Measurements from ENCODE around the gene TMCC3. TPM values are rescaled to one million over a fixed set of nuclear protein-coding genes. Genes with fewer than 3 reads are reported as not detected.

TMCC3 gene
- total and polyA plus RNA-seq, 2 experiments from 2014 or later: 1.4 to 3.6 TPM

DNA sequence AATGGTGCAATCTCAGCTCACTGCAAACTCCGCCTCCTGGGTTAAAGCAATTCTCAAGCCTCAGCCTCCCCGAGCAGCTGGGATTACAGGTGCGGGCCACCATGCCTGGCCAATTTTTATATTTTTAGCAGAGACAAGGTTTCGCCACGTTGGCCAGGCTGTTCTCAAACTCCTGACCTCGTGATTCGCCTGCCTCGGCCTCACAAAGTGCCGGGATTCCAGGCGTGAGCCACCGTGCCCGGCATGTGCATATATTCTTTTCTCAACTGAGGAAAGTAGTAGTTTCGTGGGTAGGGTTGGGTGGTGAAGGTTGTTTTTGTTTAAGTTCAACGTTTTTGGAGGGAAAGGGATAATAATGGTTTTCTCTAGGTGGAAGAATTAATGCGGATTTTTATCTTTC lies 96.5 kb downstream of the TMCC3 start (continued):
- TF ChIP-seq, protein P1, sequence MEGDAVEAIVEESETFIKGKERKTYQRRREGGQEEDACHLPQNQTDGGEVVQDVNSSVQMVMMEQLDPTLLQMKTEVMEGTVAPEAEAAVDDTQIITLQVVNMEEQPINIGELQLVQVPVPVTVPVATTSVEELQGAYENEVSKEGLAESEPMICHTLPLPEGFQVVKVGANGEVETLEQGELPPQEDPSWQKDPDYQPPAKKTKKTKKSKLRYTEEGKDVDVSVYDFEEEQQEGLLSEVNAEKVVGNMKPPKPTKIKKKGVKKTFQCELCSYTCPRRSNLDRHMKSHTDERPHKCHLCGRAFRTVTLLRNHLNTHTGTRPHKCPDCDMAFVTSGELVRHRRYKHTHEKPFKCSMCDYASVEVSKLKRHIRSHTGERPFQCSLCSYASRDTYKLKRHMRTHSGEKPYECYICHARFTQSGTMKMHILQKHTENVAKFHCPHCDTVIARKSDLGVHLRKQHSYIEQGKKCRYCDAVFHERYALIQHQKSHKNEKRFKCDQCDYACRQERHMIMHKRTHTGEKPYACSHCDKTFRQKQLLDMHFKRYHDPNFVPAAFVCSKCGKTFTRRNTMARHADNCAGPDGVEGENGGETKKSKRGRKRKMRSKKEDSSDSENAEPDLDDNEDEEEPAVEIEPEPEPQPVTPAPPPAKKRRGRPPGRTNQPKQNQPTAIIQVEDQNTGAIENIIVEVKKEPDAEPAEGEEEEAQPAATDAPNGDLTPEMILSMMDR (conservative IDR thresholded peaks at IDR 0.05; ENCODE audit: low read depth in 2 of 2): no peak
- TF ChIP-seq, protein P2, sequence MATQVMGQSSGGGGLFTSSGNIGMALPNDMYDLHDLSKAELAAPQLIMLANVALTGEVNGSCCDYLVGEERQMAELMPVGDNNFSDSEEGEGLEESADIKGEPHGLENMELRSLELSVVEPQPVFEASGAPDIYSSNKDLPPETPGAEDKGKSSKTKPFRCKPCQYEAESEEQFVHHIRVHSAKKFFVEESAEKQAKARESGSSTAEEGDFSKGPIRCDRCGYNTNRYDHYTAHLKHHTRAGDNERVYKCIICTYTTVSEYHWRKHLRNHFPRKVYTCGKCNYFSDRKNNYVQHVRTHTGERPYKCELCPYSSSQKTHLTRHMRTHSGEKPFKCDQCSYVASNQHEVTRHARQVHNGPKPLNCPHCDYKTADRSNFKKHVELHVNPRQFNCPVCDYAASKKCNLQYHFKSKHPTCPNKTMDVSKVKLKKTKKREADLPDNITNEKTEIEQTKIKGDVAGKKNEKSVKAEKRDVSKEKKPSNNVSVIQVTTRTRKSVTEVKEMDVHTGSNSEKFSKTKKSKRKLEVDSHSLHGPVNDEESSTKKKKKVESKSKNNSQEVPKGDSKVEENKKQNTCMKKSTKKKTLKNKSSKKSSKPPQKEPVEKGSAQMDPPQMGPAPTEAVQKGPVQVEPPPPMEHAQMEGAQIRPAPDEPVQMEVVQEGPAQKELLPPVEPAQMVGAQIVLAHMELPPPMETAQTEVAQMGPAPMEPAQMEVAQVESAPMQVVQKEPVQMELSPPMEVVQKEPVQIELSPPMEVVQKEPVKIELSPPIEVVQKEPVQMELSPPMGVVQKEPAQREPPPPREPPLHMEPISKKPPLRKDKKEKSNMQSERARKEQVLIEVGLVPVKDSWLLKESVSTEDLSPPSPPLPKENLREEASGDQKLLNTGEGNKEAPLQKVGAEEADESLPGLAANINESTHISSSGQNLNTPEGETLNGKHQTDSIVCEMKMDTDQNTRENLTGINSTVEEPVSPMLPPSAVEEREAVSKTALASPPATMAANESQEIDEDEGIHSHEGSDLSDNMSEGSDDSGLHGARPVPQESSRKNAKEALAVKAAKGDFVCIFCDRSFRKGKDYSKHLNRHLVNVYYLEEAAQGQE (IDR thresholded peaks at IDR 0.05; ENCODE audit: unreplicated experiment): no peak
- TF ChIP-seq EZH2phosphoT487 (IDR thresholded peaks at IDR 0.05; ENCODE audit: unreplicated experiment) (no peak), ZNF331 (CRISPR knock-in tag; IDR thresholded peaks at IDR 0.05; ENCODE audit: low read depth) (no peak)

DNA sequence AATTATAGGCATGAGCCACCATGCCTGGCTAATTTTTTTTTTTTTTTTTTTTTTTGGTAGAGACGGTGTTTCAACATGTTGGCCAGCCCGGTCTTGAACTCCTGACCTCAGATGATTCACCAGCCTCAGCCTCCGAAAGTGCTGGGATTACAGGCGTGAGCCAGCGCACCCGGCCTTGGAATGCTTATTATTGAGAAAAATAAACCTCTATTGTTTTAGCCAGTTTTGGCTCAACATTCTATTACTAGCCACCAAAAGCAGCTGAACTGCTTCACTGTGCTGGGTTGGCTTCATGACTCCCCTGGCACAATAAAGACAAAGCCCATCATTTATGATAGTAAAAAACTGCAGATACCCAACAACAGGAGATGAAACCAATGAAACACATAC lies 97.2 kb downstream of the TMCC3 start:
- TF ChIP-seq EZH2phosphoT487 (IDR thresholded peaks at IDR 0.05; ENCODE audit: unreplicated experiment) (no peak), EZH2 (IDR thresholded peaks at IDR 0.05; ENCODE audit: low read depth, unreplicated experiment) (no peak)
- Histone ChIP-seq H2AFZ (no peak overlapping the region), H3F3A (replicated peaks; ENCODE audit: low read depth) (no peaks in the 10 kb centered on the region), H3K36me3 (ENCODE audit: insufficient read depth) (no peaks in the 10 kb centered on the region), H3K4me3 (no peak overlapping the region), H3K27ac (ENCODE audit: low read depth) (no peak overlapping the region), H4K20me1 (replicated peaks; ENCODE audit: insufficient read depth) (no peaks in the 10 kb centered on the region), H3K4me2 (no peak overlapping the region), H3K79me2 (replicated peaks; ENCODE audit: insufficient read depth) (no peaks in the 10 kb centered on the region), H3K4me1 (ENCODE audit: insufficient read depth) (no peaks in the 10 kb centered on the region), H3K9me2 (ENCODE audit: insufficient read depth) (peaks cover 4% of the 10 kb centered on the region), H3K27me3 (ENCODE audit: insufficient read depth) (no peaks in the 10 kb centered on the region)
- no peaks in the 10 kb centered on the region for H3K4me1 Mint-ChIP-seq
- no peak overlapping the region for H3K27ac Mint-ChIP-seq
- DNase-seq (ENCODE audit: low spot score): no peak
- H3K36me3 Mint-ChIP-seq (ENCODE audit: low read depth): peaks cover 3% of the 10 kb centered on the region; the same call in 2 of the 3 replicates
- peaks cover 3% of the 10 kb centered on the region for H3K27me3 Mint-ChIP-seq (ENCODE audit: insufficient read depth, low read depth, poor library complexity)
- H3K4me3 Mint-ChIP-seq: no peak overlapping the region
- peaks cover 5% of the 10 kb centered on the region for H3K9me3 Mint-ChIP-seq
- ATAC-seq: no peak

DNA sequence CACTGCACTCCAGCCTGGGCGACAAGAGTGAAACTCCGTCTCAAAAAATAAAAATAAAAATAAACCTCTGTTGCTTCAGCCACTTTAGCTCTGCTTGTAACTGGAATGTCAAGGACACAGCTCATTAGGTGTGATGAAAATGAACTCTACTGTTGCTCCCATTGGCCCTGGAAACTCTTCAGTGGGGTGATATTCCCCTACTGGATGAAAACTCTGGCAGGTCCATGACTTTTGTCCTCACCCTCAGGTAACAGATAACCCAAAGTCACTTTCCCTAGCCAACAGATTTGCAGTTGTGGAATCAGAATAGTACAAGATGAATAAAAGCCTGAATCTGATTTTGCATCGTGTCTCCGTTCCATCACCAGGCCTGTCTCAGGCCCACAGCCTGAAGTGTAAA lies 98.5 kb downstream of the TMCC3 start:
- no peaks in the 10 kb centered on the region for H3K4me1 ChIP-seq (ENCODE audit: insufficient read depth)
- H3K79me2 ChIP-seq (replicated peaks; ENCODE audit: insufficient read depth): no peaks in the 10 kb centered on the region
- H3K9me2 ChIP-seq (ENCODE audit: insufficient read depth): peaks cover 4% of the 10 kb centered on the region
- H3K27ac ChIP-seq (ENCODE audit: low read depth): no peak overlapping the region
- H3F3A ChIP-seq (replicated peaks; ENCODE audit: low read depth): no peaks in the 10 kb centered on the region
- DNase-seq (ENCODE audit: low spot score): no peak
- no peaks in the 10 kb centered on the region for H4K20me1 ChIP-seq (replicated peaks; ENCODE audit: insufficient read depth)
- no peaks in the 10 kb centered on the region for H3K36me3 ChIP-seq (ENCODE audit: insufficient read depth)
- H3K27me3 ChIP-seq (ENCODE audit: insufficient read depth): no peaks in the 10 kb centered on the region
- H3K4me3 Mint-ChIP-seq: no peak overlapping the region
- H3K4me3 ChIP-seq: no peak overlapping the region
- H3K9me3 Mint-ChIP-seq: peaks cover 18% of the 10 kb centered on the region
- no peak for ATAC-seq
- H3K4me1 Mint-ChIP-seq: no peaks in the 10 kb centered on the region
- H2AFZ ChIP-seq: peak overlapping the region; percentile 47; the same call in 1 of the 2 replicates
- H3K27ac Mint-ChIP-seq: no peak overlapping the region; the same call in 1 of the 2 replicates
- H3K27me3 Mint-ChIP-seq (ENCODE audit: insufficient read depth, low read depth, poor library complexity): peaks cover 3% of the 10 kb centered on the region
- H3K4me2 ChIP-seq: no peak overlapping the region
- H3K36me3 Mint-ChIP-seq (ENCODE audit: low read depth): peaks cover 16% of the 10 kb centered on the region
- TF ChIP-seq, protein P1 (conservative IDR thresholded peaks at IDR 0.05; ENCODE audit: low read depth in 2 of 2): no peak
- TF ChIP-seq EZH2 (IDR thresholded peaks at IDR 0.05; ENCODE audit: low read depth, unreplicated experiment) (no peak), STAT1 (IDR thresholded peaks at IDR 0.05; ENCODE audit: unreplicated experiment) (no peak), CREB1 (CRISPR knock-in tag; IDR thresholded peaks at IDR 0.05; ENCODE audit: low read depth) (no peak), POLR2AphosphoS5 (IDR thresholded peaks at IDR 0.05; ENCODE audit: low read depth) (no peak), ZNF114 (CRISPR knock-in tag; IDR thresholded peaks at IDR 0.05) (no peak)
- TF ChIP-seq, protein P3, sequence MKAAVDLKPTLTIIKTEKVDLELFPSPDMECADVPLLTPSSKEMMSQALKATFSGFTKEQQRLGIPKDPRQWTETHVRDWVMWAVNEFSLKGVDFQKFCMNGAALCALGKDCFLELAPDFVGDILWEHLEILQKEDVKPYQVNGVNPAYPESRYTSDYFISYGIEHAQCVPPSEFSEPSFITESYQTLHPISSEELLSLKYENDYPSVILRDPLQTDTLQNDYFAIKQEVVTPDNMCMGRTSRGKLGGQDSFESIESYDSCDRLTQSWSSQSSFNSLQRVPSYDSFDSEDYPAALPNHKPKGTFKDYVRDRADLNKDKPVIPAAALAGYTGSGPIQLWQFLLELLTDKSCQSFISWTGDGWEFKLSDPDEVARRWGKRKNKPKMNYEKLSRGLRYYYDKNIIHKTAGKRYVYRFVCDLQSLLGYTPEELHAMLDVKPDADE (IDR thresholded peaks at IDR 0.05): no peak

Measured in GM23338 (cell line).